Astrocyte of the spinal cord (primary cell): ENCODE results near the gene ATOSB.

ENCODE experiments used
- DNase-seq: peaks from one replicate; pipeline ENCODE4 v3.0.0; 2011; ENCODE audit warnings: low read depth, low spot score
- H3K4me3 ChIP-seq: 2 replicates; pipeline ENCODE4 v1.5.1; 2011; ENCODE audit warnings: low read depth, mild to moderate bottlenecking, low read length, moderate library complexity
- in situ Hi-C: cut with HindIII; loops from 2 replicates; pipeline ENCODE4 v1.10.0; 2017; ENCODE audit warnings: low sequenced_read_pairs
- TF ChIP-seq, protein P1 (sequence below): IDR thresholded peaks from 2 replicates; pipeline ENCODE4 v1.5.1; 2012; ENCODE audit warnings: low read depth, mild to moderate bottlenecking, low read length, inconsistent platforms

ATOSB gene

DNA sequence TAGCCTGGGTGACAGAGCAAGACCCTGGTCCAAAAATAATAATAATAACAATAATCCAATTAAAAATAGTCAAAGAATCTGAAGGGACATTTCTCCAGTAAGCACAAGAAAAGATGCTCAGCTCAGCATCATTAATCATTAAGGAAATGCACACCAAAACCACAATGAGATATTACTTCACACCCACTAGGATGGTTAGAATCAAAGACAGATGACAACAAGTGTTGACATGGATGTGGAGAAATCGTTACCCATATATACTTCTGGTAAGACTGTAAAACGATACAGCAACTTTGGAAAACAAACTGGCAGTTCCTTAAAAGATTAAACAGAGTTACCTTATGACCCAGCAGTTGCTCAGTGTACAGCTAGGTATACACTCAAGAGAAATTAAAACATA lies 30.6 kb downstream of the ATOSB start:
- no peak overlapping the region for H3K4me3 ChIP-seq
- in situ Hi-C loops = no loop called here
- no peak for DNase-seq
- TF ChIP-seq, protein P1, sequence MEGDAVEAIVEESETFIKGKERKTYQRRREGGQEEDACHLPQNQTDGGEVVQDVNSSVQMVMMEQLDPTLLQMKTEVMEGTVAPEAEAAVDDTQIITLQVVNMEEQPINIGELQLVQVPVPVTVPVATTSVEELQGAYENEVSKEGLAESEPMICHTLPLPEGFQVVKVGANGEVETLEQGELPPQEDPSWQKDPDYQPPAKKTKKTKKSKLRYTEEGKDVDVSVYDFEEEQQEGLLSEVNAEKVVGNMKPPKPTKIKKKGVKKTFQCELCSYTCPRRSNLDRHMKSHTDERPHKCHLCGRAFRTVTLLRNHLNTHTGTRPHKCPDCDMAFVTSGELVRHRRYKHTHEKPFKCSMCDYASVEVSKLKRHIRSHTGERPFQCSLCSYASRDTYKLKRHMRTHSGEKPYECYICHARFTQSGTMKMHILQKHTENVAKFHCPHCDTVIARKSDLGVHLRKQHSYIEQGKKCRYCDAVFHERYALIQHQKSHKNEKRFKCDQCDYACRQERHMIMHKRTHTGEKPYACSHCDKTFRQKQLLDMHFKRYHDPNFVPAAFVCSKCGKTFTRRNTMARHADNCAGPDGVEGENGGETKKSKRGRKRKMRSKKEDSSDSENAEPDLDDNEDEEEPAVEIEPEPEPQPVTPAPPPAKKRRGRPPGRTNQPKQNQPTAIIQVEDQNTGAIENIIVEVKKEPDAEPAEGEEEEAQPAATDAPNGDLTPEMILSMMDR = no peak

DNA sequence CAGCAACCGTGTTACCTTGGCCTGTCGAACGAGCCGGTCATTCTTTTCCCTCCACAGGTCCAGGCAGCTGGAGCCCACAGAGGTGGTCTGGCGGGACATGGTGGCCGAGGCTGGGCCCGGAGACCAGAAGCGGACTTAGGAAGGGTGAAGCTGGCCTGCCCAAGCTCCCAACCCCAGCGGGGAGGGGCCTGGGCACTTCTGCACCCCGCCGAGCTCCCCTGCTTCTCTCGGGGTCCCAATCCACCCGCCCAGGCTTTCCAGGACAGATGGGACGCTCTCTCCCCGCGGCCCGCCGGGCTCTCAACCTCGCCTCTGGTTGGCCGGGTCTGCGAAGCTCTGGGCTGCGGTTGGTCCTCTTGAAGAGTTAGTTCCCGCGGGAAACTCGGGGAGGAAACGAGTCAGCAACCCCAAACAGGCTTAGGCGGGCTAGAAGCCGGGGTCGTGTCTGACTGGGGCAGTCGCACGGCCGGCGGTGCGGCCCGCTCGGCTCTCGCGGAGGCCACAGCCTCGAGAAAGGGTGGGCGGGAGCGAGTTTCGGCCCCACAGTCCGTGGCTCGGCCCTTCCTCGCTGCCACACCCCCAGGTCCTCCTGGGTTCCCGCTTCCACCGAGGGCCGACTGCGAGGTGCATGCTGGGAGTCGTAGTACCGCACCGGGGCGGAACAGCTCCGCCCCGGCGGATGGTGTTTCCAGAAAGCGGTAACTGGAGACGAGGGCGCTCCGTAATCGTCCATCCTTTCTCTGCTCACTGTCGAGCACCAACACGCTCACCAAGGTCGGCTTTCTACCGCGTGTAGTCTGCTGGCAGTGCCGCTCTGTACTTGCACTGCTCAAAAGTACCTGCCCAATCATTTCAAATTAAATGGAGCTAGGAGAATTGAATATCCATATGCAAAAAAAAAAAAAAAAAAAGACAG lies 36.0 kb downstream of the ATOSB start, which contains the start of gene FANCG:
TSS of gene FANCG (minus strand) at position 517 of the 916 bp plus-strand sequence. CDS start at position 99, 418 bp downstream.
- TF ChIP-seq, protein P1 = no peak
- peak within 1 kb of the TSS; percentile 77 for H3K4me3 ChIP-seq
- DNase-seq = peak; percentile 95
- in situ Hi-C loops = no loop called here

- DNase-seq = no peak
- TF ChIP-seq, protein P1 = no peak
- in situ Hi-C loops = no loop called here
- peak overlapping the region; percentile 77 for H3K4me3 ChIP-seq
Observed at GRCh38 chr9:35079041-35079425, 36.6 kb downstream of the ATOSB start.

DNA sequence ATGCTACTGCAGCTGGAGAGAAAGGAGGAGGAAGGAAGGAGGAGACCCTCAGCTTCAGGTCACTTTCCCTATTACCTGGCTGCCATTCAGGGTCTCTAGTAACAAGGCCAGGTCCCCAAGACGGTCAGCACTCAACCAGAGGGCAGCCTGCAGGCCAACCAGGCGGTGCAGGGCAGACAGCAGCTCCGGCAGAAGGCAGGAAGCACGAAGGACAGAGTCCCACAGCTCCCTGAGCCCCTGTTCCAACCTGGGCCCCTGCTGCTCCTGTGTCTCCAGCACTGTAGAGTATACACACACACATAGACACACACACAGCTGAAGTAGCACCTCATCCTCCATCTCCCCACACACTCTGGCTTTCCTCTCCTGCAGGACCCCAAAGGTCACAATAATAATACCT lies 37.6 kb downstream of the ATOSB start:
- in situ Hi-C loops = no loop called here
- TF ChIP-seq, protein P1 = no peak
- DNase-seq = no peak
- H3K4me3 ChIP-seq = peak overlapping the region; percentile 77

- H3K4me3 ChIP-seq = no peak overlapping the region
- TF ChIP-seq, protein P1 = no peak
- no peak for DNase-seq
- in situ Hi-C loops = no loop called here
Observed at GRCh38 chr9:35076848-35077247, 38.8 kb downstream of the ATOSB start.

- in situ Hi-C loops = no loop called here
- DNase-seq = no peak
- TF ChIP-seq, protein P1 = no peak
- H3K4me3 ChIP-seq = no peak overlapping the region
Observed at GRCh38 chr9:35075358-35075757, 40.3 kb downstream of the ATOSB start.
